ENCODE measurements around the gene MAN1B1. TPM values are rescaled to one million over a fixed set of nuclear protein-coding genes. Genes with fewer than 3 reads are reported as not detected.

The MAN1B1 gene
- total RNA-seq, 1 donor from 2014 or later = 57.7 TPM

GRCh38 chr9:137138058-137138721, 51.4 kb downstream of the MAN1B1 start:
- Mint-ChIP-seq H3K4me3 (ENCODE audit: low read depth) (no peak overlapping the region), H3K27me3 (peaks cover 76% of the 10 kb centered on the region), H3K36me3 (ENCODE audit: insufficient read depth) (no peaks in the 10 kb centered on the region), H3K4me1 (ENCODE audit: low read depth) (no peaks in the 10 kb centered on the region), H3K9me3 (ENCODE audit: low read depth) (no peaks in the 10 kb centered on the region), H3K27ac (no peak overlapping the region)
- TF ChIP-seq CTCF (IDR thresholded peaks at IDR 0.05; ENCODE audit: unreplicated experiment) = no peak
- no peak for DNase-seq (ENCODE audit: low spot score, unreplicated experiment)

- H3K27ac Mint-ChIP-seq = no peak within 1 kb of the TSS
- no peaks in the 10 kb centered on the region for H3K9me3 Mint-ChIP-seq (ENCODE audit: low read depth)
- DNase-seq (ENCODE audit: low spot score, unreplicated experiment) = peak; percentile 56
- H3K4me1 Mint-ChIP-seq (ENCODE audit: low read depth) = no peaks in the 10 kb centered on the region
- TF ChIP-seq CTCF (IDR thresholded peaks at IDR 0.05; ENCODE audit: unreplicated experiment) = no peak
- peaks cover 82% of the 10 kb centered on the region for H3K27me3 Mint-ChIP-seq
- no peak within 1 kb of the TSS for H3K4me3 Mint-ChIP-seq (ENCODE audit: low read depth)
- no peaks in the 10 kb centered on the region for H3K36me3 Mint-ChIP-seq (ENCODE audit: insufficient read depth)
These were observed 52.1 kb downstream of the MAN1B1 start, which contains the start of gene GRIN1 for GRCh38 chr9:137138722-137139467. Gene GRIN1 (plus strand): TSS chr9:137139154. CDS start chr9:137139487, 333 bp downstream.

- Mint-ChIP-seq H3K9me3 (ENCODE audit: low read depth) (no peaks in the 10 kb centered on the region), H3K4me1 (ENCODE audit: low read depth) (no peaks in the 10 kb centered on the region), H3K27me3 (peaks cover 81% of the 10 kb centered on the region), H3K36me3 (ENCODE audit: insufficient read depth) (no peaks in the 10 kb centered on the region), H3K27ac (no peak overlapping the region), H3K4me3 (ENCODE audit: low read depth) (no peak overlapping the region)
- TF ChIP-seq CTCF (IDR thresholded peaks at IDR 0.05; ENCODE audit: unreplicated experiment) = no peak
- DNase-seq (ENCODE audit: low spot score, unreplicated experiment) = no peak
These were observed 52.8 kb downstream of the MAN1B1 start for GRCh38 chr9:137139468-137140150.

GRCh38 chr9:137140151-137141012, 53.6 kb downstream of the MAN1B1 start:
- no peaks in the 10 kb centered on the region for H3K9me3 Mint-ChIP-seq (ENCODE audit: low read depth)
- TF ChIP-seq CTCF (IDR thresholded peaks at IDR 0.05; ENCODE audit: unreplicated experiment) = no peak
- no peak for DNase-seq (ENCODE audit: low spot score, unreplicated experiment)
- H3K27me3 Mint-ChIP-seq = peaks cover 75% of the 10 kb centered on the region
- no peak overlapping the region for H3K27ac Mint-ChIP-seq
- no peaks in the 10 kb centered on the region for H3K36me3 Mint-ChIP-seq (ENCODE audit: insufficient read depth)
- no peak overlapping the region for H3K4me3 Mint-ChIP-seq (ENCODE audit: low read depth)
- no peaks in the 10 kb centered on the region for H3K4me1 Mint-ChIP-seq (ENCODE audit: low read depth)

All from progenitor cell of endocrine pancreas (in vitro differentiated cells).